ENCODE results near the gene RNF123.

RNF123 gene

DNA sequence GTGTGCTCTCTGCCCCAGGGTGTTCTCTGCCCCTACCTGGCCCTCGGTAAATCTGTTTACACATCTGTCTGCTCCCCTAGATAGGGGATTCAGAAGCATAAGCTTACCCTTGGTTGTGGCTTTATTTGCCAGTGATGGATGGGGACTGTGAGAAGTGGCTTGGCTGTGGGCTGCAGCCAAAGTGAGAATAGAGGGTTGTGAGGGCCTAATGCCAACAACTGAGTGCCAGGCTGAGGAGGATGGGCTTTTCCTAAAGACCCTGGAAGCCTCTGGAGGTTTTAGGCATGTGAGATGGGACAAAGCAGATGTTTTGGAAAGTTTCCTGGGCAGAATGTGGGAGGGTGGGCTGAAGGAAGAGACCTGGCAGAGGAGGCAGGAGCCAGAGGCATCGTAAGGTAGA is 30.6 kb upstream of the RNF123 start:
- no peak for DNase-seq (ENCODE audit: low read depth)

DNA sequence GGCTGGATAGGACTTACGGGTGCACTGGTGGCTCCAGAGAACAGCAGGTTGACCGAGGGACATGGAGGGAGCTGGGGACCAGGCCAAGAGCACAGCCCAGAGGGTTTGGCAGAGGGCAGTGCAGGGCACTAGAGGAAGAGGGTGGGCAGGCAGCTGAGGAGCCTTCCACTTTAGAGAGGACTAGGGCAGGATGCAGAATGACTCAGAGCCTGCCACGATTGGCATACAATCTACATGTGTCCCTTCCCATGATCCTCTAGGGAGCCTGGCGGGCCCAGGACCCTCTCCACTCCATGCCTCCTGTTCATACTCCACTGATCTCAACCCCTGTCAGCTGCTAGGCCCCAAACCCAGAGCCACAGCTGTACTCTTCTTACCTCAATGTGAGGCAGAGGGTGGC is 29.6 kb upstream of the RNF123 start:
- DNase-seq (ENCODE audit: low read depth), result no peak

DNA sequence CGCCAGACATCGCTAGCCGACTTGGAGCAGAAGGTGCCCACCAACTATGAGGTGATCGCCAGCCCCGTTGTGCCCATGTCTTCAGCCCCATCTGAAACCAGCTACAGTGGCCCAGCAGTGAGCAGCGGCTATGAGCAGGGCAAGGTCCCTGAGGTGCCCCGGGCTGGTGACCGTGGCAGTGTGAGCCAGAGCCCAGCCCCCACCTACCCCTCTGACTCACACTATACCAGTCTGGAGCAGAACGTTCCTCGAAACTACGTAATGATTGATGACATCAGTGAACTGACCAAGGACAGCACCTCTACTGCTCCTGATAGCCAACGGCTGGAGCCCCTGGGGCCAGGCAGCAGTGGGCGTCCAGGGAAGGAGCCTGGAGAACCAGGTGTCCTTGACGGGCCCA is 28.1 kb upstream of the RNF123 start:
- DNase-seq (ENCODE audit: low read depth), result no peak

DNA sequence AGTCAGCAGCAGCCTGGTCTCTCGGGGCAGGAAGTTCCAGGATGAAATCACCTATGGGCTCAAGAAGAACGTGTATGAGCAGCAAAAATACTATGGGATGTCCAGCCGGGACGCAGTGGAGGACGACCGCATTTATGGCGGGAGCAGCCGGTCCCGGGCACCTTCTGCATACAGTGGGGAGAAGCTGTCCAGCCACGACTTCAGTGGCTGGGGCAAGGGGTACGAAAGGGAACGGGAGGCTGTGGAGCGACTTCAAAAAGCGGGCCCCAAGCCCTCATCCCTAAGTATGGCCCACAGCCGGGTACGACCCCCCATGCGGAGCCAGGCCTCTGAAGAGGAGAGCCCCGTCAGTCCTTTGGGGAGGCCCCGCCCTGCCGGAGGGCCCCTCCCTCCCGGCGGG is 27.3 kb upstream of the RNF123 start:
- no peak for DNase-seq (ENCODE audit: low read depth)

DNA sequence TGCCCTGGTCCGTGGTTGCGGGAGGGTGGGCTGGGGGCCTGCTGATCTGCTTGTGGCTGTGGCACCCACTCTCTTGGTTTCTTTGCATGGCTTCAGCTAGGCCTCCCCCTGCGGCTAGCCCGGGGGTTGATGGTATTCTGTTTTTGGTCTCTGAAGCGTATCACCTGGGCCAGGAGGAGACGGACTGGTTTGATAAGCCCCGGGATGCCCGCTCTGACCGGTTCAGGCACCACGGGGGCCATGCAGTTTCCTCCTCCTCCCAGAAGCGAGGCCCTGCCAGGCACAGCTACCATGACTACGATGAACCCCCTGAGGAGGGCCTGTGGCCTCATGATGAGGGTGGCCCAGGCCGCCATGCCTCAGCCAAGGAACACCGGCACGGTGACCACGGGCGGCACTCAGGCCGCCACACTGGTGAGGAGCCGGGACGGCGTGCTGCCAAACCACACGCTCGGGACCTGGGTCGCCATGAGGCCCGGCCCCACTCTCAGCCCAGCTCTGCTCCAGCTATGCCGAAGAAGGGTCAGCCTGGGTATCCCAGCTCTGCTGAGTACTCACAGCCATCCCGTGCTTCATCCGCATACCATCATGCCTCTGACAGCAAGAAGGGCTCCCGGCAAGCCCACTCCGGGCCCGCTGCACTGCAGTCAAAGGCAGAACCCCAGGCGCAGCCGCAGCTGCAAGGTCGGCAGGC is 26.5 kb upstream of the RNF123 start:
- DNase-seq (ENCODE audit: low read depth), result no peak

DNA sequence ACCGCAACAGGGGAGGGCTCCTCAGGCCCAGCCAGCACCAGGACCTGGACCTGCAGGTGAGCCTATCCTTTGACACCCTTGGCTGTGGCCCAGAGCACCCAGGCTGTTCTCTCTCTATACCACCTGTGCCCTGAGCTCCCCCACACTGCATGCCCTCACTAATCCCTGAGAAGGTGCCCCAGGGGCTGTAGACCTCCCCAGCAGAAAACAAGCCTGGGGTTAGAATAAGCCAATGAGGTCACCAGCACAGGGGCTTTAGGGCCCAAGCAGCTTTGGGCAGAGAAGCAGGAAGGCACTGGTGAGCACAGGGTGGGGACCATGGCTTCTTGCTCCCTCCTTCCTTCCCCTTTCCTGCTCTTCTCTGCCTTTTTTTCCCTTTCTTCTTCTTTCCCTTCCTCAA is 25.5 kb upstream of the RNF123 start:
- DNase-seq (ENCODE audit: low read depth), result no peak

DNA sequence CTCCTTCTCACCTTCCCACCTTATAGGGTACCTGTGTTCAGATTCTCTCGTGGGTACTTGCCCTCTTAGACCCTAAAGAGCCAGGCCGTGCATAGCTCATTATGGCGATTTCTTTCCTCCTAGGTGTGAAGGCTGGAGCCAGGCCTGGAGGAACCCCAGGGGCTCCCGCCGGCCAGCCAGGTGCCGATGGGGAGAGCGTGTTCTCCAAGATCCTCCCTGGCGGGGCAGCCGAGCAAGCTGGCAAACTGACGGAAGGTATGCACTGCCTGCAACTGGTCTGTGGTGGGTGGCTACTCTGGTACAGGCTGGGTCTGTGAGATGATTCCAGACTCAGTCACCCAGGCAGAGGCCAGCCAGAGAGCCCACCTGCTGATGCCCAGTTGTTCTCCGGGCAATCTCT is 25.1 kb upstream of the RNF123 start:
- DNase-seq (ENCODE audit: low read depth), result no peak

DNA sequence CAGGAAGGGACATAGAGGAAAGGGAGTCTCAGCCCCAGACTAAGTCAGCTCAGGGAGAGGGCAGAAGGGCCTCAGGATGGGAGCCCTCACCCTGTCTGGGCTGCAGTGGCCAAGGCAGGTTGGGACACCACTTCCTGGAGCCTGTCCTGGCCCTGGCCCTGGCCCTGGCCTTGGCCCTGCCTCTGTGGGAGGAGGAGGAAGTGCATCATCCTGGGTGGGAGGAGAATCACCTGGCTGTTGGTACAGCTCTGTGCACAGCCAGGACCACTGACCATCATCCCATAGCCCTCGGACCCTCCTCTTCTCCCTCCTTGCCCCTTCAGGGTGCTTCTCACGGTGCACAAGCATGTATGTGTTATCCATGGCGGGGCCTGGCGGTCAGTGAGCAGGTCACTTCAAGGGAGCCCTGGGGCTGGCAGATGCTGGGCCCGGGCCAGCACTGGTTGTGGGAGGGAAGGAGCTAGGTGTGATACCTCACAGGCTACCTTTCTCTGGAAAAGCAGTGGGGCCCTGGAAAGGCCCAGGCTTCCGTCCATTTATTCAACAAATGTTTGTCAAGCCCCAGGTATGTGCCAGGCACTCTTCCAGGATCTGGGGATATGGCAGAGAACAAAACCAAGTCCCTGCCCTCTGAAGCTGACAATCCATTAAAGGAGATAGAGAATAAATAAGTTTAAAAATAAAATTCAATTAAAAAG is 23.4 kb upstream of the RNF123 start:
- no peak for DNase-seq (ENCODE audit: low read depth)

DNA sequence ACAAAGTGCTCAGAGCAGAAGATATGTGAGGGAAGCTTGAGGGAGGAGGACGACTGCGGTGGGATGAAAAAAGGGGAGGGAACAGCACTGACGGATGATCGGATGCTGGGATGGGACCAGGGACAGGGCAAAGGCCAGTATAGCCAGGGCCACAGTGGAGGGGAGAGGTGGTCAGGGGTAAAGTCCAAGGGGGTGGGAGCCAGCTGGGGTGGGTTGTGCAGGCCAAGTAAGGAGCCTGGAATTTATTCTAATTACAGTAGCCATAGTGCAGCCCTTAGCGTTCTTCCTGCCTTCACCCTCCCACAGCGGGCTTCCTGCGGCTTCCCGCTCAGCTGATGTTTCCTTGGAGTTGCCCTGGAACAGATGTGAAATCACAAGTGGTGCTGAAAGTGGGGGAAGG is 22.8 kb upstream of the RNF123 start:
- DNase-seq (ENCODE audit: low read depth), result no peak

DNA sequence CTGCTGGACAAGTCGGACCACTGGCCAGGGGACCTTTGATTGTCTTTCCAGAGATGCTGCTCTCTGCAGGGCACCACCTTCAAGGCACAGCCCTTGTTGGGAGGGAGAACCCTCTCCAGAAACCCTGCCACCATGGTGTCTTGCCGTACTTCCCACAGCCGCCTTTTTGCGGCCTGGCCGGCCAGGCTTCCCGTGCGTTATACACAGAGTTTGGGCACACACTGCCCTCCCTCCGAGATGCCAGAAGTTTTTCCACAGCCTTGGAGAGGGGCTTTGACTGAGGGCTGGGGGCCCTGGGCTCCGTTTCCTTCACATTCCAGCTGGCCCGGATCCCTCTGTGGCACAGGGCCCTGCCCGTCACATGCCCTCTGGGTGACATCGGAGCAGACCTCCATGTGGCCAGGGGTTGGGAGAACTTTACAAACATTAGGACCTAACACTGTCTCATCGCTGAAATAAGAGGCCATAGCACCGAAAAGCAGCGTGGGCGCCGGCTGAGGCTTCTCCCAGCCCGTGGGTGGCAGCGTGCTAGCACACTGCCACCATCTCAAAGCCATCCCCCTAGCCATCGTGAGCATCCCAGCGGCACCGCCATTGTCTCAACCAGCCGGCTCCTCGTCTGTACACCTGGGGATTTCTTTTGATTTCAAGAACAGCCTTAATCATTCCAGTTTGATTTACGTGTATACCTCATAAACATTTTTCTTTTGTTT is 21.5 kb upstream of the RNF123 start:
- no peak for DNase-seq (ENCODE audit: low read depth)

DNA sequence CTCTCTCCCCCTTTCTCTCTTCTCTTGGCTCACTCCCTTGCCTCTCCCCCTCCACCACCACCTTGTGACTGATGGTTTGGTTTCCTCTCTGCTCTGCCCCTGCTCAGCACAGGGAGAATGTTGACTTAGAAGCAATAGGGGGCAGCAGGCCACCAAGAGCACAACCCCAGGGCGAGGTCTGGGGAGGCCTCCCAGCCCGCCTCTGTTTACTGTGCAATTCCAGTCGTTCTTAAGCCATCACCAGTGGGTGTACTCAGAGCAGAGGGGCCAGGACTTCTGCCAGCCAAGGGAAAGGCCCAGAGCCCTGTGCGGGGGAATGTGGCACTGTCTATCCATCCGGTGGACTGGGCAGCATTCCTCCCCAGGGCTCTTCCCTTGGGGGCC is 21.0 kb upstream of the RNF123 start:
- DNase-seq (ENCODE audit: low read depth), result no peak

DNA sequence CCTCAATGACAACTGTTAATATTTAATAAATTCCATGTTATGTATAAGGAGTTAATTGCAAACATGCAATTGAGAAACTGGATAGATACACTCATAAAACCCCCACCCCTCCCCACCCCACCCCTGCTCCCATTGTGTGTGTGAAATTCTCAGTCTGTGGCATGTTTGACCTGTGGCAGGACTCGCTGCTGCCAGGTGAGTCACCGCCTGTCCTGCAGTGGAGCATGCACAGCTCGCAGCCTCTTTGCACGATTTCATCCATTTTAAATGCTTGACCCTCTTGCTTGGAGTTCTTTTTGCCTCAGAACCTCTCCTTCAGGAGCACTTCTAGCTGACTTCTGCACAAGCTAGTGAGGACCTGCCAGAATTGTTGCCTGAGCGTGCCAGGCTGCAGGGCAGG is 20.5 kb upstream of the RNF123 start:
- DNase-seq (ENCODE audit: low read depth), result no peak

DNA sequence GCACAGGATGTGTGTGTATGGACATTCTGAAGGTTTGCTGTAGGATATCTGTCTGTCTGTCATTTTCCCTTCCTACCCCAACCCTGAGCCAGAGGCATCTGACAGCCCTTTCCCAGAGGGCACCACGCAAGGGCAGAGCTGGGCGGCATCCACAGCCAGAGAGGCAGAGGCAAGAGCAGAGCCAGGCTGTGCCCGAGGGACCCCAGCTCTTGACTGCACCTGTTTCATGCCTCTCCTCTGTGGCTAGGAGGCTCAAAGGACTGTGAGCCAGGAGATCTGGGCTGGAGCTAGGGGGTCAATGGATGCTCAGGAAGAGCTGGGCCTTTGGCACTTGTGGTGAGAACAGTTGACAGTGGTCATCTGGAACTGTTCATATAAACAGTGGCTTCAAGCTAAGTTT is 20.0 kb upstream of the RNF123 start:
- no peak for DNase-seq (ENCODE audit: low read depth)

DNA sequence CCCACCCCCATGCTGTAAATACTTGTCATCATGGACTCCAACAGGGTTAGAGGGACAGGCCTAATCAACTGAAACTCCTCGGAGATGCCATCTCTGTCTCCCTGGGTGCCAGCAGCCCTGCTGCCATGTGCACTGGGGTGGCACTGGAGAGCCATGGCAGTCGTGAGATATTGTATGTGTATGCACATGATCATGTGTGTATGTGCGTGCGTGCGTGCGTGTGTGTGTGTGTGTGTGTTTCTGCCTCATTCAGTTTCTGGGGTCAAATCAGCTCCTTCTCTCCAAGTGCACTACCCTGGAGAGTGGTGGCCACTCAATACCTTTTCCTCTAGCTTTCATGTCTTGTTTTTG is 18.4 kb upstream of the RNF123 start:
- no peak for DNase-seq (ENCODE audit: low read depth)

DNA sequence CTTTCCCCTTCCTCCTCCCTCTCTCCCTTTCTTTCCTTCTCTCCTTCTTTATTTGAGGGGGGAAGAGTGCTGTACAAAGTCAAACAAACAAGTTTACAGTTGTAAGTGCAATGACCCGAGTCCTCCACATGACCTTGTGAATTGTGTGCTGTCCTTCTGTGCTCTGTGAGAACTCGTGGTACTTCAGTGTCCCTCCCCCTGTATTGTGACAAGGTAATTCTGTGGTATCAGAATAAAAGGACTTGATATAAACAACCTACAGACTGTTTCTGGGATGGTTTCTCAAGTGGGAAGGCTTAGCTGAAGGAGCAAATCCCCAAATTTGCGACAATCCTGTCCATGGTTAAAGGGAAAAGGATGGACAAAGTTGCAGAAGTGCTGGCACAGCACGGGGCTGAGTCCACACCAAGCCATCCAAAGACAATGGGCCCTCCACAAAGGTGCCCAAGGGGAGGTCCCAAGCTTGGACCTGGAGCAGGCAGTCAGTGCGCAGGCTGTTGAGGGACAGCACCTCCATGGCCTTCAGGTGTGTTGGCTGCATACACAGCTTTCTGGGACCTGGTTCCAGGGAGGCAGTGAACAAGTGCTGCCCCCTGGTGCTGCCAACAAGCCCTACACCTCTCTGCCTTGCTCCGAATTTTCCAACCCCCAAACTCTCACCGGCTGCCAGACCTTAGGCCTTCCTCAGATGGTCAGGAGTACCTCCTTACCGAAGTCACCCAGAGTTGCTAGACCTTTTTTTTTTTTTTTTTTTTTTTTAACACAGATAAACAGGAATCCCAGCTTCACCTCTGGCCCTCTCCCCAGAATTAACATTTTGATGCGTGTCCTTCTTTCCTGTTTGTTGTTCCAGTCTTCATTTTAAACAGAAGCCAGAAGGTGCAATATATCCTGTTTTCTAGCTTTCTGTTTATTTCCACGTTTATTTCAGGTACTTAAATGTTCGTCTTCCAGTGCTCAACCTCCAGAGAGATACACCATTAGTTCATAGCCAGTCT is 17.8 kb upstream of the RNF123 start:
- DNase-seq (ENCODE audit: low read depth), result peak; percentile 69

DNA sequence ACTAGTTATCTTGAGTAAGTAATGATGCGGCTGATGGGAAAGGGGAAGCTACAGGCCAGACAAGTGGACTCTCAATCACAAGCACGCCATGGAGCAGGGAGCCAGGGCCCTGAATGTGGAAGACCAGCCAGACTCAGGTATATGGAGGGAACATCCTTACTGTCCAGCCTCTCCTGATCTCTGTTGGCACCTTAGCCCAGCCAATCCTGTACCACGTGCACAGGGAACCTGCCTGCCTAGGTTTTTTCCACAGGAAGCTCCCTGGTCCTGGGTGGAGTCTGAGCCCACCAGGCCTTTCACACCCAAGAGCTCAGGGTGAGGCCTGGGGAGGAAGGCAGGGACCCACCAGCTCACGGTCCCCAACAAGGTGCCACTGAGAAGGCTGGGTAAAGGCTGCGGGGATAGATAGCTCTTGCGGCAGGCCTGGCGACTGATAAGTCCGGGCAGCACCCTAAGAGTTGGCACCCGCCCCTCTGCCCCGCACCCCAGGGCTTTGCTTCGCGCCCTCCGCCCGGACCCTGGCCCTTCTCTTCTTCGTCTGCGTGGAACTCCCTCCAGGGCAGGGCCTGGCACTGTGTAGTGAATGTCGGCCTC is 16.1 kb upstream of the RNF123 start:
- peak; percentile 23 for DNase-seq (ENCODE audit: low read depth)

DNA sequence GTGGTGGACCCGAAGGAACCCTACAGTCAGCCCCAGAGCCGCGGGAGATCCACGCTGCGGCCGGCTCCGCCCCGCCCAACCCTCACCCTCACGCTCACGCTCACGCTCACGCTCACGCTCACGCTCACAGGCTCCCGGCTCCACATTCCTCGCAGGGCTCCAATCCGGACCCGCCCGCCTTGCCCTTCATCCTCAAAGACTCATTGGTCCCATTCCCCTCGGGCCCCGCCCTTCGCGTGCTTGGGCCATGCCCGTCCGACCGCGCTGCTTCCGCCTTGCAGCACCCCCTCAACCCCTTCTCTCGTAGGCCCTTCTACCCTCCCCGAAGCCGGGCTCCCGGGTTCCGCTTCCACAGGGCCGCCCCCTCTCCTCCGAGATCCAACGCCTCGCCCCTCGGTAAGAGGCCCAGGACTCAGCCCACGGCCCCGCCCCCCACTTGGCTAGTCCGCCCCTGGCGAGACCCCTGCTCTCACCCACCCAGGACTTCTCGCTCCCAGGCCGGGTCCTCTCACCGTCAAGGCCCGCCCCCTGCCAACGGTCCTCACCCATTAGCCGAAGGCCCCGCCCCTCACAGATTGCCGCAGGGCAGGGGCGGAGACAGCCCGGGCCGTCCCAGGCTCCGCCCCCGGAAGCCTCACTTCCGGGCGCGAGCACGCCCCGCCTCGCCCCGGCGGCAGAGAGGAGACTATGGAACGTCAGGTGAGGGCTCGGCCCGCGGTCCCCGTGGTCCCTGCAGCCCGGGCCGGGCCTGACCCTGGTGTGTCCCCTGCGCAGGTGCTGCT is 15.5 kb upstream of the RNF123 start, which contains the start of gene APEH:
APEH (plus strand) TSS at position 637 of the 782 bp plus-strand sequence; CDS start at position 688, 51 bp downstream.
- peak; percentile 97 for DNase-seq (ENCODE audit: low read depth)

DNA sequence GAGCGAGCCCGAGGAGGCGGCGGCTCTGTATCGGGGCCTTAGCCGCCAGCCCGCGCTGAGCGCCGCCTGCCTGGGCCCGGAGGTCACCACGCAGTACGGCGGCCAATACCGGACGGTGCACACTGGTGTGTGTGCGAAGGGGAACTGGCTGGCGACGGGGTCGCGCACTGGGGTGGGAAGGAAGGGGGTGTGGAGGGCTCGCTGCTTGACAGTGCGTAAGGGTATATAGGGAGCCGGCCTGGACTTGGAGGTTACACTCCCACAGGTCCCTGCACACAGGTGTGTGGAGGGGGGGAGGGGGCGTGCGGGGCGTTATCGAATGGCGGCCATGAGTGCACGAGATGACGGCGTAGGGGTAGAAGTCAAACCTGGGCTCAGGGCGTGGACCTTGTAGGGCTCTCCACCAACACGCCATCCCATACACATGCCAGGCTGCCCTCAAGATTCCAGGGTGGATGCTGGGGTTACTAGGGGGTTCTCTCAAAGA is 14.8 kb upstream of the RNF123 start:
- no peak for DNase-seq (ENCODE audit: low read depth)

DNA sequence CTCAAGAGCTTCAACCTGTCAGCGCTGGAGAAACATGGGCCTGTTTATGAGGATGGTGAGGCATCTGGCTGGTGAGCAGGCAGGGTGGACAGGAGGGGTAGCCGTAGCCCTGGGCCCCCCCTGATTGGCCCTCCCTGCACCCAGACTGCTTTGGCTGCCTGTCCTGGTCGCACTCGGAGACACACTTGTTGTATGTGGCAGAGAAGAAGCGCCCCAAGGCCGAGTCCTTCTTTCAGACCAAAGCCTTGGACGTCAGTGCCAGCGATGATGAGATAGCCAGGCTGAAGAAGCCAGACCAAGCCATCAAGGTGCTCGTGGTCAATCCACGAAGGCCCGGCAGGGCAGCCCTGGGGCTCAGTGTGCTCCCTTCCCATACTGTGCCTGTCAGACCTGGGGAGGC is 13.4 kb upstream of the RNF123 start:
- no peak for DNase-seq (ENCODE audit: low read depth)

DNA sequence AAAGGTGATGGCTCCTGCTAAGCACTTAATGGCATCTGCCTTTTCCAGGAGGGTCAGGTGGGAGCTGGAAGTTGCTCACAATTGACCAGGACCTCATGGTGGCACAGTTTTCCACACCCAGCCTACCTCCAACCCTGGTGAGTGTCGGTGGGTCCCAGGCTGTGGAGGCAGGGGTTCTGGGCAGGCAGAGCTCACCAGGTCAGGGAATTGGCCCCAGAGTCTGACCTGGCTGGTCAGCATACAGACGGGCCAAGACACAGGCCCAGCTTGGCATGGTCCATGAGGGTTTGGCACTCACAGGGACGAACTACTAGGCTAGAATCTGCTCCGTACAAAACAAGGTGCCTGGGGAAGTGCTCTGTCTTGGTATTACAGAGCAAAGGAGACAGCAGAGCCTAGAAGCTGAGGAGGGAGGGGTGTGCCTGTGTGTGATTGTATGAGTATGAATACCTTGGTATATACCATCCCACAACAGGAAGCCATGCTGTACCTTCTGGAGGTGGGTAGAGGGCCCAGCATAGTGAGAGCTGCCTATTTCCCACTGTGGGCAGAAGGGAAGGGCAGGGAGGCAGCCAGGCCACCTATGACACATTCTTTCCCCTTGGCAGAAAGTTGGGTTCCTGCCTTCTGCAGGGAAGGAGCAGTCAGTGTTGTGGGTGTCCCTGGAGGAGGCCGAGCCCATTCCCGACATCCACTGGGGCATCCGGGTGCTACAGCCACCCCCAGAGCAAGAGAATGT is 8.7 kb upstream of the RNF123 start:
- DNase-seq (ENCODE audit: low read depth), result no peak

Measured in activated T-cell treated with anti-CD3 and anti-CD28 coated beads for 24 hours (primary cell).